Measurements from ENCODE around the gene CRISP1. TPM values are rescaled to one million over a fixed set of nuclear protein-coding genes. Genes with fewer than 3 reads are reported as not detected.
"Not testable (repeated sequence)": the region's sequence is repeated elsewhere in the genome, so short reads cannot be mapped to it uniquely, and the experiment has no call there.

CRISP1 gene
- total RNA-seq, 3 donors from 2014 or later: not detected

DNA sequence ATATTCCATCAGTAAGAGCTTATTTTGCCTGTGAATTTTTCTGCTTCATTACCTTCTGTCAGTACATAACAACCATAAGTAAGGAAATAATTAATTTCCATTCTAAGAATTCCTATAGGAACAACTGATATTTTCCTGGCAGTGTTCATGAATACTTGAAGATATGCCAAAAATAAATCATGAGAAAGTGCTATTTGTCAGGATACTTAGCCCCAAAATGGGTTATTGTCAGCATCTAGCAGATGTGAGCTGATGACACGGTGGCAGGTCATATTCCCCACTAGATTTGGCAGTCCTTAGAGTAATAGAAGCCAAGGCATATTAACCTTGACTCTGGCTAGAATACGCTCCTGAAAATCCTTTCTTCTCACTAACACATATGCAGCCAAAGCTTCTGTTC lies 43.2 kb upstream of the CRISP1 start:
- intact Hi-C loops (cut with DNase I; ENCODE audit: low total_unique reads): no loop called here
- no peak overlapping the region for H3K27ac ChIP-seq
- H3K4me1 ChIP-seq: no peaks in the 10 kb centered on the region
- no peaks in the 10 kb centered on the region for H3K36me3 ChIP-seq
- no peak for DNase-seq (ENCODE audit: low spot score in 2 of 2)
- H3K9me3 ChIP-seq: no peaks in the 10 kb centered on the region
- no peaks in the 10 kb centered on the region for H3K27me3 ChIP-seq
- TF ChIP-seq POLR2A (IDR thresholded peaks at IDR 0.05): no peak
- TF ChIP-seq, protein P1, sequence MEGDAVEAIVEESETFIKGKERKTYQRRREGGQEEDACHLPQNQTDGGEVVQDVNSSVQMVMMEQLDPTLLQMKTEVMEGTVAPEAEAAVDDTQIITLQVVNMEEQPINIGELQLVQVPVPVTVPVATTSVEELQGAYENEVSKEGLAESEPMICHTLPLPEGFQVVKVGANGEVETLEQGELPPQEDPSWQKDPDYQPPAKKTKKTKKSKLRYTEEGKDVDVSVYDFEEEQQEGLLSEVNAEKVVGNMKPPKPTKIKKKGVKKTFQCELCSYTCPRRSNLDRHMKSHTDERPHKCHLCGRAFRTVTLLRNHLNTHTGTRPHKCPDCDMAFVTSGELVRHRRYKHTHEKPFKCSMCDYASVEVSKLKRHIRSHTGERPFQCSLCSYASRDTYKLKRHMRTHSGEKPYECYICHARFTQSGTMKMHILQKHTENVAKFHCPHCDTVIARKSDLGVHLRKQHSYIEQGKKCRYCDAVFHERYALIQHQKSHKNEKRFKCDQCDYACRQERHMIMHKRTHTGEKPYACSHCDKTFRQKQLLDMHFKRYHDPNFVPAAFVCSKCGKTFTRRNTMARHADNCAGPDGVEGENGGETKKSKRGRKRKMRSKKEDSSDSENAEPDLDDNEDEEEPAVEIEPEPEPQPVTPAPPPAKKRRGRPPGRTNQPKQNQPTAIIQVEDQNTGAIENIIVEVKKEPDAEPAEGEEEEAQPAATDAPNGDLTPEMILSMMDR (IDR thresholded peaks at IDR 0.05): no peak
- TF ChIP-seq POLR2AphosphoS5 (IDR thresholded peaks at IDR 0.05): no peak
- no peak overlapping the region for H3K4me3 ChIP-seq

DNA sequence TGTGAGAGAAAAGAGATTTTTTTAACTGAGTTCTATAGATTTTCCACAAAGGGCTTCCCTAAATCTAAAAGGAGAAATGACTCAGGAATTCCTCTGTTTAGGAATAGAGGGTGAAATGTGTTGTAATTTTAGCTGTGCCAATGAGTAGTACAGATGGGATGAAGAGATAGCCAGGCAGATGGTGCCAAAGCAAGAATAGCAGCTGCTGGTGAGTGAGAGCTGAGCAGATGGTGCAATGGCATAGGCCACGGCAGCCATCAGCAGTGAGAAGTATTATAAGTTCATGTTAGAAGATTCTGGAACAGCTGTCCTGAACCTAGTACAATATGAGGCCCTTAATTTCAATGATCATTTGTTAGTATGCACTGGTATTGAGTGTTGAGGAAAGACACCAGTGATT lies 40.2 kb upstream of the CRISP1 start:
- no peaks in the 10 kb centered on the region for H3K36me3 ChIP-seq
- no peak overlapping the region for H3K4me3 ChIP-seq
- H3K9me3 ChIP-seq: no peaks in the 10 kb centered on the region
- no peak overlapping the region for H3K27ac ChIP-seq
- H3K27me3 ChIP-seq: no peaks in the 10 kb centered on the region
- H3K4me1 ChIP-seq: no peaks in the 10 kb centered on the region
- DNase-seq (ENCODE audit: low spot score in 2 of 2): no peak
- intact Hi-C loops (cut with DNase I; ENCODE audit: low total_unique reads): no loop called here
- TF ChIP-seq, protein P1 (IDR thresholded peaks at IDR 0.05): no peak
- TF ChIP-seq POLR2A (IDR thresholded peaks at IDR 0.05) (no peak), POLR2AphosphoS5 (IDR thresholded peaks at IDR 0.05) (no peak)

DNA sequence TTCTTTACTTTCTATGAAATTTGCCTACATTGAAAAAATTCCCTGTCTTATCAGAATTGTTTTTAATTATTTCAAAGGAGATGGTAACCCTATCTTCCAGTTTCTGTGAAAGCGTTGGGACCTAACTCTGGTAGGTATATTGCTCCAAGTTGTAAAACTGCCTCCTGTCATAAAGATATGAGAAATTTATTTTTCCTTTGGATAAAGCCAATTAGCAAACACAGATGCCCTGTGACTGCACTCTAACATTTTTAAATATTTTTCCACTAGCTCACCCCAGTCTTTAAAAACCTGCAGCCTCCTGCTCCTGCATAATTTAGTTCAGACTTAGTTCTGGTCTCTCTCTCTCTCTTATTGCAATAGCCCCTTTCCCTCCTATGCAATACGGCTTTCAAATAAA lies 39.0 kb upstream of the CRISP1 start:
- H3K4me1 ChIP-seq: no peaks in the 10 kb centered on the region

DNA sequence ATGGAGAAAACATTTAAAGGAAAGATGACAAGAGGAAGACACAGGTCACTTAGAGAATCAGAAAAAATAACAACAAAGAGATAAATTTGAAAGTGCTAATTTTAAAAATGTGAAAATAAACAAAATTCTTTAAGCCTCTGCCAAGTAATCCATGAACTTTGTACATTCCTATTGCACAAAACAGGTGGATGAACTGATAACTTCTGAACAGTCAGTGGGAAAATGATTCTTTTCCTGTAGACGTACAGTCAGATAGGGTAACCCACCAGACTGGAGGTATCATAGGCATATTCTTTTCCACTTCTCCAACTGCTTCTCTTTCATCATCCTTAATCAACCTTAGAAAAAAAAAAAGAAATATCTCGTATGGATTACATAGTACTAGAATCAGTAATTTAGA lies 36.5 kb upstream of the CRISP1 start:
- intact Hi-C loops (cut with DNase I; ENCODE audit: low total_unique reads): no loop called here
- no peak overlapping the region for H3K4me3 ChIP-seq
- TF ChIP-seq POLR2A (IDR thresholded peaks at IDR 0.05) (no peak), POLR2AphosphoS5 (IDR thresholded peaks at IDR 0.05) (no peak)
- TF ChIP-seq, protein P1 (IDR thresholded peaks at IDR 0.05): no peak
- H3K27ac ChIP-seq: no peak overlapping the region
- no peaks in the 10 kb centered on the region for H3K4me1 ChIP-seq
- no peak for DNase-seq (ENCODE audit: low spot score in 2 of 2)
- H3K27me3 ChIP-seq: no peaks in the 10 kb centered on the region
- no peaks in the 10 kb centered on the region for H3K9me3 ChIP-seq
- no peaks in the 10 kb centered on the region for H3K36me3 ChIP-seq

More for the DNA sequence above, 39.0 kb upstream of the CRISP1 start:
- H3K4me3 ChIP-seq: no peak overlapping the region
- TF ChIP-seq POLR2AphosphoS5 (IDR thresholded peaks at IDR 0.05) (no peak), POLR2A (IDR thresholded peaks at IDR 0.05) (no peak)
- TF ChIP-seq, protein P1 (IDR thresholded peaks at IDR 0.05): no peak
- no peak overlapping the region for H3K27ac ChIP-seq
- no peak for DNase-seq (ENCODE audit: low spot score in 2 of 2)
- H3K36me3 ChIP-seq: no peaks in the 10 kb centered on the region
- intact Hi-C loops (cut with DNase I; ENCODE audit: low total_unique reads): no loop called here
- H3K27me3 ChIP-seq: no peaks in the 10 kb centered on the region
- H3K9me3 ChIP-seq: no peaks in the 10 kb centered on the region

DNA sequence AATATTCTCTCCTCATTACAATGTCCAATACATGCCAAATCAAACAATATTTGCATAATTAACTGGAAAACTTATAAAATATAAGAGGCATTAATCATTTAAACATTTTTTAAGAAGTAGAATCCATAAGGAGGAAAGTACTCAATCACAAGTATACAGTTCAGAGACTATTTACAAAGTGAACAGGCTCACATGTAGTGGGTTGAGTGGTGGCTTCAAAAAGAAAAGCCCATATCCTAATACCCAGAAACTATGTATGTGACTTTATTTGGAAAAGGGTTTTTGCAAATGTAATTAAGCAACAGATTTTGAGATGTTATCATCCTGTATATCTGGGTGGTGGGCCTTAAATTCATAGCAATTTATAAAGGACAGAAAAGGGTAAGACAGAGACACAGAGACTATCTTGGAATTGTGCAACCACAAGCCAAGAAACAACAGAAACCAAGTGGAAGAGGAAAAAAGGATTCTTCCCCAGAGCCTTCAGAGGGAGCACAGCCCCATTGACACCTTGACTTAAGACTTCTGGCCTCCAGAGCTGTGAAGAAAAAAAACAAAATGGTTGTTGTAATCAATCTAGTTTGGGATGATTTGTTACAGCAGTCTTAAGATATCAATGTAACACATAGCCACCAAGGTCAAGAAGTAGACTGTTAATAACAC lies 32.7 kb upstream of the CRISP1 start:
- Histone ChIP-seq H3K27ac (no peak overlapping the region), H3K9me3 (peaks cover 3 to 10% of the 10 kb centered on the region in 2 donors), H3K27me3 (no peaks in the 10 kb centered on the region), H3K4me3 (no peak overlapping the region), H3K4me1 (no peaks in the 10 kb centered on the region), H3K36me3 (no peaks in the 10 kb centered on the region)
- TF ChIP-seq POLR2AphosphoS5 (IDR thresholded peaks at IDR 0.05) (no peak), POLR2A (IDR thresholded peaks at IDR 0.05) (no peak)
- TF ChIP-seq, protein P1 (IDR thresholded peaks at IDR 0.05): no peak
- intact Hi-C loops (cut with DNase I; ENCODE audit: low total_unique reads): no loop called here
- DNase-seq (ENCODE audit: low spot score in 2 of 2): no peak

DNA sequence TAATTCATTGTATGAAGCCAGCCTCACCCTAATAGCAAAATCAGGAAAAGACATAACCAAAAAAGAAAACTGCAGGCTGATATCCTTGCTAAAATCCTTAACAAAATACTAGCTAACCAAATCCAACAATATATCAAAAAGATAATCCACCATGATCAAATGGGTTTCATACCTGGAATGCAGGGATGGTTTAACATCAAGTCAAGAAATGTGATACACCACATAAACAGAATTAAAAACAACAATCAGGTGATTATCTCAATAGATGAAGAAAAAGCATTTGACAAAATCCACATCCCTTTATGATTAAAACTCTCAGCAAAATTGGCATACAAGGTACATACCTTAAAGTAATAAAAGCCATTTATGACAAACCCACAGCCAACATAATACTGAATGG lies 29.2 kb upstream of the CRISP1 start:
- H3K4me3 ChIP-seq; intact Hi-C loops (cut with DNase I; ENCODE audit: low total_unique reads); H3K9me3 ChIP-seq; H3K4me1 ChIP-seq; H3K36me3 ChIP-seq; DNase-seq (ENCODE audit: low spot score in 2 of 2); H3K27ac ChIP-seq; H3K27me3 ChIP-seq: not testable (repeated sequence)
